K562 (cell line): Measurements from ENCODE around the gene DEGS2. TPM values are rescaled to one million over a fixed set of nuclear protein-coding genes. Genes with fewer than 3 reads are reported as not detected.
"Not testable (repeated sequence)": the region's sequence is repeated elsewhere in the genome, so short reads cannot be mapped to it uniquely, and the experiment has no call there.

Source experiments
- ATAC-seq: fragments of 200-7000 bp; cut with Tn5 transposase; 3 replicates; pipeline ENCODE4 v1.9.1; 2020; ENCODE audit warnings: moderate library complexity
- BruUV-seq: library from RNA; stranded (reverse); fragments of 400-500 nt; replicated peaks from 2 replicates; lab custom pipeline; 2021; lab: Mats Ljungman, UMichigan
- CTCF ChIA-PET: fragments of 300-600 bp; formaldehyde crosslinking; extraction: SDS; loops from one replicate; lab custom pipeline; 2021; ENCODE audit warnings: low intra/inter-chr PET ratio; lab: Yijun Ruan, JAX
- POLR2A ChIA-PET: fragments of 300-600, 350-650 bp; sonication (Branson Sonifier 250); formaldehyde crosslinking; extraction: SDS; loops from one replicate; lab custom pipeline; 2021; ENCODE audit warnings: antibody characterized with exemption, inconsistent platforms; lab: Yijun Ruan, JAX
- DNase-seq, 4 experiments: peaks; one replicate each; pipeline versions ENCODE4 v3.0.0 to v3.0.0-alpha.2; 2011 to 2018; ENCODE audit warnings: low spot score in 3 of 4, mixed read lengths in 3 of 4; ENCODE audit errors: extremely low read depth in 1 of 4
- FAIRE-seq: peaks from 2 replicates; lab custom pipeline; 2011; peaks lifted over from hg19 to GRCh38; lab: Jason Lieb, UNC
- H2AFZ ChIP-seq: 2 replicates; pipeline ENCODE4 v1.6.0; 2011; ENCODE audit warnings: low read depth, low read length, control low read depth, inconsistent platforms
- H3K27ac ChIP-seq: fragments of 200-600 bp; 3 replicates; pipeline ENCODE4 v1.8.0; 2011; ENCODE audit warnings: low read depth, mild to moderate bottlenecking, control low read depth, inconsistent platforms, low read length, moderate library complexity, mixed read lengths; ENCODE audit errors: extremely low read depth
- H3K27me3 ChIP-seq, 2 experiments: fragments of 300-600 bp in 1 of 2; 2 replicates in 1 of 2; 3 replicates in 1 of 2; pipeline versions ENCODE4 v1.6.0 to v1.8.0; 2011; ENCODE audit warnings: inconsistent platforms in 2 of 2, low read length in 2 of 2, mild to moderate bottlenecking in 1 of 2, mixed read lengths in 1 of 2, moderate library complexity in 1 of 2; ENCODE audit not compliant: control insufficient read depth in 2 of 2, insufficient read depth in 2 of 2
- H3K36me3 ChIP-seq: fragments of 300-600 bp; 3 replicates; pipeline ENCODE4 v1.8.0; 2011; ENCODE audit warnings: mild to moderate bottlenecking, low read length, inconsistent platforms; ENCODE audit not compliant: control insufficient read depth, insufficient read depth
- H3K4me1 ChIP-seq, 2 experiments: fragments of 200-600 bp in 1 of 2; replicated peaks in 1 of 2; 2 replicates in 1 of 2; 3 replicates in 1 of 2; pipeline versions ENCODE4 v1.5.1 to v1.8.0; 2011; ENCODE audit warnings: inconsistent platforms in 2 of 2, low read length in 2 of 2, mild to moderate bottlenecking in 1 of 2, mixed read lengths in 1 of 2, moderate library complexity in 1 of 2; ENCODE audit not compliant: control insufficient read depth in 2 of 2, insufficient read depth in 2 of 2
- H3K4me2 ChIP-seq: 2 replicates; pipeline ENCODE4 v1.6.1; 2011; ENCODE audit warnings: low read length, control low read depth, inconsistent platforms, mixed read lengths; ENCODE audit not compliant: insufficient read depth
- H3K4me3 ChIP-seq: fragments of 200-600 bp; sonication (generic), shearing (Covaris generic); 2 replicates; pipeline ENCODE4 v1.5.1; 2016; ENCODE audit warnings: control low read depth, inconsistent platforms
- H3K79me2 ChIP-seq: fragments of 200-600 bp; 3 replicates; pipeline ENCODE4 v1.8.0; 2011; ENCODE audit warnings: low read length, inconsistent platforms; ENCODE audit not compliant: control insufficient read depth, insufficient read depth
- H3K9ac ChIP-seq, 2 experiments: 2 replicates each; pipeline versions ENCODE4 v1.6.0 to v1.6.1; 2011; ENCODE audit warnings: low read depth in 2 of 2, low read length in 2 of 2, control low read depth in 1 of 2, inconsistent platforms in 1 of 2, mild to moderate bottlenecking in 1 of 2, mixed read lengths in 1 of 2; ENCODE audit not compliant: insufficient read depth in 1 of 2
- H3K9me1 ChIP-seq: one replicate; pipeline ENCODE4 v1.6.0; 2011; ENCODE audit warnings: inconsistent platforms, mild to moderate bottlenecking, low read length, moderate library complexity; ENCODE audit not compliant: control insufficient read depth, insufficient read depth
- H3K9me3 ChIP-seq: replicated peaks from 2 replicates; pipeline ENCODE4 v1.5.1; 2011; ENCODE audit warnings: low read depth, low read length, inconsistent platforms; ENCODE audit not compliant: control insufficient read depth, insufficient read depth
- H4K20me1 ChIP-seq: replicated peaks from 2 replicates; pipeline ENCODE4 v1.6.1; 2011; ENCODE audit warnings: low read length, inconsistent platforms, mixed read lengths; ENCODE audit not compliant: control insufficient read depth, insufficient read depth
- NFYB ChIP-seq: IDR thresholded peaks from 2 replicates; pipeline ENCODE4 v1.6.1; 2011; ENCODE audit warnings: mild to moderate bottlenecking, moderate library complexity; ENCODE audit not compliant: insufficient read length; ENCODE audit errors: extremely low read depth
- WGBS: fragments of 100-300 bp; shearing (Covaris generic); methylation state at CpG from one replicate; pipeline ENCODE4 v1.1.6; 2016; ENCODE audit warnings: low coverage, mixed read lengths; ENCODE audit not compliant: insufficient coverage; ENCODE audit errors: missing lambda C conversion rate; 5-methylcytosine and 5-hydroxymethylcytosine counted together
- in situ Hi-C: fragments of 300-500 bp; cut with MboI; formaldehyde crosslinking; loops from 4 replicates; pipeline ENCODE4 v1.15.0; 2018; ENCODE audit warnings: inconsistent platforms, mixed read lengths
- intact Hi-C: fragments of 100-400 bp; cut with micrococcal nuclease; formaldehyde crosslinking; loops from 2 replicates; pipeline ENCODE4 v1.14.2; 2022
- polyA plus RNA-seq, 8 experiments: library from polyadenylated mRNA; depleted of rRNA in 4 of 8; stranded (reverse) in 5 of 8; unstranded in 3 of 8; fragments of >200 nt; fragmentation: Nextera tagmentation in 2 of 8; fragmentation: Illumina TruSeq in 1 of 8; extraction: Ambion mirVana in 2 of 8; extraction: Trizol in 1 of 8; gene quantifications; 2 replicates each; pipeline versions ENCODE4 v1.2.1 to v1.2.3, GENCODE V29; 2011 to 2014; ENCODE audit warnings: inconsistent platforms in 1 of 8, missing spikeins in 1 of 8
- total RNA-seq, 7 experiments: library from RNA; depleted of rRNA in 6 of 7; stranded (reverse); fragments of >200 nt in 6 of 7; fragmentation: Illumina TruSeq in 2 of 7; extraction: Trizol in 2 of 7; gene quantifications; 2 replicates each; pipeline versions ENCODE4 v1.2.1 to v1.2.3, GENCODE V29; 2011 to 2021; ENCODE audit warnings: low replicate concordance in 1 of 7

Gene DEGS2
- total and polyA plus RNA-seq, 9 of the 15 experiments (the other 6 are each of a cell fraction or from before 2014, with no cell fraction given): 0.22 to 2.9 (median 0.70) TPM

DNA sequence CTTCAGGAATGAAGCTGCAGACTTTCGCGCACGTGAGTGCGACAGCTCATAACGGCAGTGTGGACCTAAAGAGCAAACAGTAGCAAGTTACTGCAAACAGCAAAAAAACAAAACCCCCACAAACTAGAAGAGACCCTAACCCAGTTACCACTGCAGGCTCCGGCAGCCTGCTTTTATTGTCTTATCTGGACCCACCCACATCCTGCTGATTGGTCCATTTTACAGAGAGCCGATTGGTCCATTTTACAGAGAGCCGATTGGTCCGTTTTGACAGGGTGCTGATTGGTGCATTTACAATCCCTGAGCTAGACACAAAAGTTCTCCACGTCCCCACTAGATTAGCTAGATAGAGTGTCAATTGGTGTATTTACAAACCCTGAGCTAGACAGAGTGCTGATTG is 48.1 kb upstream of the DEGS2 start:
- POLR2A ChIA-PET: interaction anchor here (0.8 kb wide), 1 partner anchor 713 kb away, joined by 3 read pairs; no protein-coding TSS in a partner anchor
- WGBS: 51% methylated on average over 4 of the region's 10 CpGs

DNA sequence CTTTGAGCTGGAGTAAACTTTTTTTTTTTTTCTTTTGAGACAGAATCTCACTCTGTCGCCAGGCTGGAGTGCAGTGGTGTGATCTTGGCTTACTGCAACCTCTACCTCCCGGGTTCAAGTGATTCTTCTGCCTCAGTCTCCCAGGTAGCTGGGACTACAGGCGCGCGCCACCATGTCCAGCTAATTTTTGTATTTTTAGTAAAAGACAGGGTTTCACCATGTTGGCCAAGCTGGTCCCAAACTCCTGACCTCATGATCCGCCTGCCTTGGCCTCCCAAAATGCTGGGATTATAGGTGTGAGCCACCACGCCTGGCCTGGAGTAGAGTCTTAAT is 45.4 kb upstream of the DEGS2 start:
- H3K9ac ChIP-seq, H3K27ac ChIP-seq, BruUV-seq, intact Hi-C loops, H3K9me1 ChIP-seq, H3K36me3 ChIP-seq, POLR2A ChIA-PET, H4K20me1 ChIP-seq, DNase-seq, ATAC-seq, FAIRE-seq, H2AFZ ChIP-seq, CTCF ChIA-PET, H3K4me2 ChIP-seq, in situ Hi-C loops, H3K27me3 ChIP-seq, H3K9me3 ChIP-seq, H3K4me3 ChIP-seq, H3K4me1 ChIP-seq, H3K79me2 ChIP-seq: not testable (repeated sequence)
- 93% methylated on average over 4 of the region's 7 CpGs for WGBS

More for the DNA sequence above, 48.1 kb upstream of the DEGS2 start:
- H3K79me2 ChIP-seq, H3K4me3 ChIP-seq, H2AFZ ChIP-seq, H3K4me1 ChIP-seq, H3K27ac ChIP-seq, FAIRE-seq, DNase-seq, CTCF ChIA-PET, H3K9me1 ChIP-seq, in situ Hi-C loops, H3K9me3 ChIP-seq, H3K27me3 ChIP-seq, H3K9ac ChIP-seq, H4K20me1 ChIP-seq, BruUV-seq, intact Hi-C loops, ATAC-seq, H3K36me3 ChIP-seq, H3K4me2 ChIP-seq: not testable (repeated sequence)
- peak; percentile 52 for TF ChIP-seq NFYB
